WERI-Rb-1 (cell line): ENCODE data around the gene LHX4.

Experiments used
- DNase-seq: peaks from one replicate; pipeline ENCODE4 v3.0.0-alpha.2; 2020
- H3K27ac ChIP-seq: fragments of 250-450 bp; sonication (Bioruptor Pico); 2 replicates; pipeline ENCODE4 v1.5.1; 2020; ENCODE audit warnings: mild to moderate bottlenecking, moderate library complexity
- H3K27me3 ChIP-seq: fragments of 250-450 bp; sonication (Bioruptor Pico); 2 replicates; pipeline ENCODE4 v1.5.1; 2021; ENCODE audit warnings: mild to moderate bottlenecking, low read depth, moderate library complexity; ENCODE audit not compliant: insufficient read depth, severe bottlenecking
- H3K36me3 ChIP-seq: fragments of 250-450 bp; sonication (Bioruptor Pico); 2 replicates; pipeline ENCODE4 v1.5.1; 2020; ENCODE audit warnings: mild to moderate bottlenecking, moderate library complexity
- H3K4me3 ChIP-seq: 2 replicates; pipeline ENCODE4 v1.5.1; 2011; ENCODE audit warnings: low read depth, mild to moderate bottlenecking, control low read depth, low read length
- H3K9me3 ChIP-seq: fragments of 250-450 bp; sonication (Bioruptor Pico); 2 replicates; pipeline ENCODE4 v1.5.1; 2021; ENCODE audit warnings: mild to moderate bottlenecking, moderate library complexity; ENCODE audit not compliant: severe bottlenecking
- CTCF ChIP-seq: IDR thresholded peaks from 2 replicates; pipeline ENCODE4 v1.5.1; 2011; ENCODE audit warnings: low read depth, mild to moderate bottlenecking, control low read depth, inconsistent platforms, low read length

Gene LHX4

GRCh38 chr1:180229483-180230415 lies at the start of gene LHX4:
Gene LHX4 (plus strand): TSS chr1:180230264. CDS start chr1:180230530, 266 bp downstream.
- no peak for TF ChIP-seq CTCF
- Histone ChIP-seq H3K9me3 (peaks cover 8% of the 10 kb centered on the region), H3K4me3 (peak within 1 kb of the TSS; percentile 81), H3K27ac (peak within 1 kb of the TSS; percentile 91), H3K27me3 (no peaks in the 10 kb centered on the region), H3K36me3 (no peaks in the 10 kb centered on the region)
- peak; percentile 92 for DNase-seq

- Histone ChIP-seq H3K4me3 (no peak overlapping the region), H3K27ac (no peak overlapping the region), H3K36me3 (peaks cover 3% of the 10 kb centered on the region; the same call in 1 of the 2 replicates), H3K9me3 (no peaks in the 10 kb centered on the region), H3K27me3 (no peaks in the 10 kb centered on the region)
- TF ChIP-seq CTCF = peak; percentile 65
- peak; percentile 69 for DNase-seq
Measured at GRCh38 chr1:180181048-180181447, 49.0 kb upstream of the LHX4 start.

GRCh38 chr1:180181996-180182642 lies 47.9 kb upstream of the LHX4 start:
- no peak overlapping the region for H3K4me3 ChIP-seq
- no peak overlapping the region for H3K27ac ChIP-seq
- H3K36me3 ChIP-seq = peaks cover 3% of the 10 kb centered on the region; the same call in 1 of the 2 replicates
- DNase-seq = no peak
- H3K27me3 ChIP-seq = no peaks in the 10 kb centered on the region
- H3K9me3 ChIP-seq = no peaks in the 10 kb centered on the region
- no peak for TF ChIP-seq CTCF

- no peak for TF ChIP-seq CTCF
- H3K27ac ChIP-seq = no peak overlapping the region
Measured at GRCh38 chr1:180182643-180183311, 47.3 kb upstream of the LHX4 start.

GRCh38 chr1:180183426-180183825 lies 46.6 kb upstream of the LHX4 start:
- Histone ChIP-seq H3K4me3 (no peak overlapping the region), H3K27ac (no peak overlapping the region), H3K27me3 (no peaks in the 10 kb centered on the region), H3K36me3 (peaks cover 3% of the 10 kb centered on the region; the same call in 1 of the 2 replicates), H3K9me3 (no peaks in the 10 kb centered on the region)
- TF ChIP-seq CTCF = no peak
- no peak for DNase-seq

More at GRCh38 chr1:180182643-180183311, 47.3 kb upstream of the LHX4 start:
- Histone ChIP-seq H3K36me3 (peaks cover 3% of the 10 kb centered on the region; the same call in 1 of the 2 replicates), H3K4me3 (no peak overlapping the region), H3K27me3 (no peaks in the 10 kb centered on the region), H3K9me3 (no peaks in the 10 kb centered on the region)
- DNase-seq = no peak
